GM10266 (cell line): ENCODE measurements around the gene SLC15A5.

Source experiments
- DNase-seq: peaks from one replicate; pipeline ENCODE4 v3.0.0; 2012; ENCODE audit errors: extremely low spot score
- TF ChIP-seq, protein P1 (sequence below): IDR thresholded peaks from 2 replicates; pipeline ENCODE4 v1.5.1; 2012; ENCODE audit warnings: mild to moderate bottlenecking, low read depth; ENCODE audit not compliant: control insufficient read depth, insufficient read depth; ENCODE audit errors: missing control alignments

Gene SLC15A5

GRCh38 chr12:16155938-16156337, 121.5 kb downstream of the SLC15A5 start:
- TF ChIP-seq, protein P1, sequence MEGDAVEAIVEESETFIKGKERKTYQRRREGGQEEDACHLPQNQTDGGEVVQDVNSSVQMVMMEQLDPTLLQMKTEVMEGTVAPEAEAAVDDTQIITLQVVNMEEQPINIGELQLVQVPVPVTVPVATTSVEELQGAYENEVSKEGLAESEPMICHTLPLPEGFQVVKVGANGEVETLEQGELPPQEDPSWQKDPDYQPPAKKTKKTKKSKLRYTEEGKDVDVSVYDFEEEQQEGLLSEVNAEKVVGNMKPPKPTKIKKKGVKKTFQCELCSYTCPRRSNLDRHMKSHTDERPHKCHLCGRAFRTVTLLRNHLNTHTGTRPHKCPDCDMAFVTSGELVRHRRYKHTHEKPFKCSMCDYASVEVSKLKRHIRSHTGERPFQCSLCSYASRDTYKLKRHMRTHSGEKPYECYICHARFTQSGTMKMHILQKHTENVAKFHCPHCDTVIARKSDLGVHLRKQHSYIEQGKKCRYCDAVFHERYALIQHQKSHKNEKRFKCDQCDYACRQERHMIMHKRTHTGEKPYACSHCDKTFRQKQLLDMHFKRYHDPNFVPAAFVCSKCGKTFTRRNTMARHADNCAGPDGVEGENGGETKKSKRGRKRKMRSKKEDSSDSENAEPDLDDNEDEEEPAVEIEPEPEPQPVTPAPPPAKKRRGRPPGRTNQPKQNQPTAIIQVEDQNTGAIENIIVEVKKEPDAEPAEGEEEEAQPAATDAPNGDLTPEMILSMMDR, result no peak
- no peak for DNase-seq

- DNase-seq, result no peak
- TF ChIP-seq, protein P1, result no peak
These were observed 122.5 kb downstream of the SLC15A5 start for GRCh38 chr12:16154990-16155389.

GRCh38 chr12:16152885-16153673, 124.4 kb downstream of the SLC15A5 start:
- TF ChIP-seq, protein P1, result no peak

GRCh38 chr12:16150276-16150675, 127.2 kb downstream of the SLC15A5 start:
- no peak for DNase-seq
- TF ChIP-seq, protein P1, result no peak

More at GRCh38 chr12:16152885-16153673, 124.4 kb downstream of the SLC15A5 start:
- DNase-seq, result no peak

DNA sequence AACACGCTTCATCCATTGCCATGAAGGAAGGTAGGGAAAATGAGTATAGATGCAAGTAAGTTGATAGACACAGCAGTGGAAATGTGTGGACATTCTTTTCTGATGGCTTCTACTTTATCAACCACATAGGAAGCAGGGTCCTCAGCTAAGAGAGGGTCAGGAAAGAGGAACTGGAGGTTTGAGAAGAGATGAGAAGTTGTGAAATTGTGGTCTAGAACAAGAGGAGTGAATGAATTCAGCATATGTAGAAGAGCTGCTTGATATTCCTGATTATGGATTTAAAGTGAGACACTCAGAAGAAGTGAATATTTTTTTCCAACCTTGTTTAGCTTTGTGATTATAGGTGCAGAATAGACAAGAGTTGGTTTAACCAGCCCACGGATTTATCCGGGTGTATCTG, 128.5 kb downstream of the SLC15A5 start:
- TF ChIP-seq, protein P1, result no peak
- DNase-seq, result no peak
